Measurements from ENCODE around the gene IFNA14. TPM values are rescaled to one million over a fixed set of nuclear protein-coding genes. Genes with fewer than 3 reads are reported as not detected.

IFNA14 gene
- total RNA-seq, result not detected in 2 replicates

GRCh38 chr9:21239911-21240310 is at the start of gene IFNA14:
IFNA14 (minus strand) TSS chr9:21240005; CDS start chr9:21239935, 70 bp downstream.

GRCh38 chr9:21228122-21228521 is 11.7 kb downstream of the IFNA14 start, which contains the start of gene IFNA17:
IFNA17 (minus strand) TSS chr9:21228222; CDS start chr9:21228173, 49 bp downstream.

GRCh38 chr9:21217211-21217610 is 22.6 kb downstream of the IFNA14 start, which contains the start of gene IFNA16:
IFNA16 (minus strand) TSS chr9:21217311; CDS start chr9:21217305, 6 bp downstream.

GRCh38 chr9:21207043-21207442 is 32.8 kb downstream of the IFNA14 start, which contains the start of gene IFNA10:
IFNA10 (minus strand) TSS chr9:21207143; CDS start chr9:21207097, 46 bp downstream.

GRCh38 chr9:21202105-21202504 is 37.7 kb downstream of the IFNA14 start, which contains the start of gene IFNA7:
IFNA7 (minus strand) TSS chr9:21202205; CDS start chr9:21202165, 40 bp downstream.

Other genes starting within 250 kb of the IFNA14 start
- gene HACD4, start 208.4 kb downstream of the IFNA14 start, total RNA-seq, result 14.5 and 19.0 TPM in 2 replicates
- not detected in 2 replicates for gene IFNB1, start 162.1 kb downstream of the IFNA14 start, total RNA-seq
- not detected in 2 replicates for gene IFNW1, start 98.2 kb downstream of the IFNA14 start, total RNA-seq
- gene IFNA21, start 73.3 kb downstream of the IFNA14 start, total RNA-seq, result not detected in 2 replicates
- not detected in 2 replicates for gene IFNA4, start 52.4 kb downstream of the IFNA14 start, total RNA-seq
- not detected in 2 replicates for gene IFNA7, start 37.8 kb downstream of the IFNA14 start, total RNA-seq
- not detected in 2 replicates for gene IFNA10, start 32.9 kb downstream of the IFNA14 start, total RNA-seq
- not detected in 2 replicates for gene IFNA16, start 22.7 kb downstream of the IFNA14 start, total RNA-seq
- not detected in 2 replicates for gene IFNA17, start 11.8 kb downstream of the IFNA14 start, total RNA-seq
- 0.32 TPM in 1 of 2 replicates, not detected in the other for gene IFNA5, start 65.3 kb upstream of the IFNA14 start, total RNA-seq
- gene KLHL9, start 95.4 kb upstream of the IFNA14 start, total RNA-seq, result 56.6 and 68.8 TPM in 2 replicates
- not detected in 2 replicates for gene IFNA6, start 110.9 kb upstream of the IFNA14 start, total RNA-seq
- not detected in 2 replicates for gene IFNA13, start 128.1 kb upstream of the IFNA14 start, total RNA-seq
- gene IFNA2, start 145.4 kb upstream of the IFNA14 start, total RNA-seq, result not detected in 2 replicates
- gene IFNA8, start 169.1 kb upstream of the IFNA14 start, total RNA-seq, result not detected in 2 replicates
- gene IFNA1, start 200.4 kb upstream of the IFNA14 start, total RNA-seq, result not detected in 2 replicates
- gene IFNE, start 242.3 kb upstream of the IFNA14 start, total RNA-seq, result 1.3 and 3.6 TPM in 2 replicates

Data from hair follicle dermal papilla cell (primary cell).